Measurements from ENCODE around the gene MLLT3. TPM values are rescaled to one million over a fixed set of nuclear protein-coding genes. Genes with fewer than 3 reads are reported as not detected.

MLLT3 gene
- total and polyA plus RNA-seq, 9 donors = 8.7 to 15.4 (median 13.8) TPM

DNA sequence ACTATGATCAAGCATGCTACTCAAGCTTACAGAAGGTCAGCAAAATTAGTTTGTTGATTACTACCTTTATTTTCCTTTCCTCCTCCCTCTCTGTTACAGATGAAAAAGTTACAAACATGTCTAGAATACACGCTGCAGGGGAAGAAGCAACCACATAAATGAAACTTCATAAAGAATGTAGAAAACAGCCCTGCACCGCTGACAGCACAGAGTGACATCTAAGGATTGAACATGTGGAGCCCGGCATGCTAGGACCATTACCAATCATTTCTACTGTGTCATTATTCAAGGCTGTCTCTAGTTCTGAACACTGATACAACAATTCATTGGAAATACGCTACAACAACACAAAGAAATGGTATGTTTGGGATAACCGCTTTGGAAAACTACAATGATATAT lies 261.1 kb downstream of the MLLT3 start:
- WGBS, 3 donors = 98% methylated on average over 5 of the region's 5 CpGs
- no peaks in the 10 kb centered on the region for H3K4me1 ChIP-seq (ENCODE audit: insufficient read depth)
- no peak for DNase-seq
- no peaks in the 10 kb centered on the region for H3K36me3 ChIP-seq
- no peaks in the 10 kb centered on the region for H3K9me3 ChIP-seq
- TF ChIP-seq POLR2A (IDR thresholded peaks at IDR 0.05) (no peak), EP300 (IDR thresholded peaks at IDR 0.05) (no peak)
- TF ChIP-seq, protein P1, sequence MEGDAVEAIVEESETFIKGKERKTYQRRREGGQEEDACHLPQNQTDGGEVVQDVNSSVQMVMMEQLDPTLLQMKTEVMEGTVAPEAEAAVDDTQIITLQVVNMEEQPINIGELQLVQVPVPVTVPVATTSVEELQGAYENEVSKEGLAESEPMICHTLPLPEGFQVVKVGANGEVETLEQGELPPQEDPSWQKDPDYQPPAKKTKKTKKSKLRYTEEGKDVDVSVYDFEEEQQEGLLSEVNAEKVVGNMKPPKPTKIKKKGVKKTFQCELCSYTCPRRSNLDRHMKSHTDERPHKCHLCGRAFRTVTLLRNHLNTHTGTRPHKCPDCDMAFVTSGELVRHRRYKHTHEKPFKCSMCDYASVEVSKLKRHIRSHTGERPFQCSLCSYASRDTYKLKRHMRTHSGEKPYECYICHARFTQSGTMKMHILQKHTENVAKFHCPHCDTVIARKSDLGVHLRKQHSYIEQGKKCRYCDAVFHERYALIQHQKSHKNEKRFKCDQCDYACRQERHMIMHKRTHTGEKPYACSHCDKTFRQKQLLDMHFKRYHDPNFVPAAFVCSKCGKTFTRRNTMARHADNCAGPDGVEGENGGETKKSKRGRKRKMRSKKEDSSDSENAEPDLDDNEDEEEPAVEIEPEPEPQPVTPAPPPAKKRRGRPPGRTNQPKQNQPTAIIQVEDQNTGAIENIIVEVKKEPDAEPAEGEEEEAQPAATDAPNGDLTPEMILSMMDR (IDR thresholded peaks at IDR 0.05) = no peak
- H3K27ac ChIP-seq = no peak overlapping the region
- no peak overlapping the region for H3K4me3 ChIP-seq
- no peaks in the 10 kb centered on the region for H3K27me3 ChIP-seq
- intact Hi-C loops (cut with DNase I) = loop anchor here in 1 of 4 donors (10.0 kb wide), 1 partner anchor 264 kb away; the partner anchor contains the start of gene MLLT3

DNA sequence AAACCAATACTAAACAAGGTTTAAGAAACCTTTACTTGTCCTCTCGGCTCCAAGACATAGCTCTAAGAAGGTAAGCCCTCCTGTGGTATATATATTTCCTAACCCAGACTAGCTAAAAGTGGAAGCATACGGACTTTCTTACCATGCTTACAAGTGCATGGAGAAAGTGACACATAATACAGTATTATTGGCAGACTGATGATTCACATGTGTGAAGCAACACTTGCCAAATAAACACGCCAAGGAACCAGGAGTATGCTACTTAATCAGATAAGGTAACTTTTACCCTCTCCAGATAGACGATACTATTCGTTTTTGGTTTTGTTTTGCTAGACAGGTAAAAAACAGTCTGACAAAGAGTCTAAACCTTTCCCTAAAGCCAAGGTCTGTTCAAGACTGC lies 264.1 kb downstream of the MLLT3 start:
- Histone ChIP-seq H3K36me3 (no peaks in the 10 kb centered on the region), H3K27me3 (no peaks in the 10 kb centered on the region), H3K27ac (no peak overlapping the region), H3K4me1 (ENCODE audit: insufficient read depth) (no peaks in the 10 kb centered on the region), H3K9me3 (no peaks in the 10 kb centered on the region), H3K4me3 (no peak overlapping the region)
- TF ChIP-seq, protein P1 (IDR thresholded peaks at IDR 0.05) = no peak
- TF ChIP-seq POLR2A (IDR thresholded peaks at IDR 0.05) (no peak), EP300 (IDR thresholded peaks at IDR 0.05) (no peak)
- 90 to 94% (median 92%) methylated on average over 5 of the region's 5 CpGs for WGBS, 3 donors
- intact Hi-C loops (cut with DNase I) = loop anchor here in 3 of 4 donors (5.0 to 10.0 kb wide), 3 partner anchors 264 to 584 kb away; partner anchors contain the start of gene MLLT3 (in 3 of the 3)
- DNase-seq = no peak

DNA sequence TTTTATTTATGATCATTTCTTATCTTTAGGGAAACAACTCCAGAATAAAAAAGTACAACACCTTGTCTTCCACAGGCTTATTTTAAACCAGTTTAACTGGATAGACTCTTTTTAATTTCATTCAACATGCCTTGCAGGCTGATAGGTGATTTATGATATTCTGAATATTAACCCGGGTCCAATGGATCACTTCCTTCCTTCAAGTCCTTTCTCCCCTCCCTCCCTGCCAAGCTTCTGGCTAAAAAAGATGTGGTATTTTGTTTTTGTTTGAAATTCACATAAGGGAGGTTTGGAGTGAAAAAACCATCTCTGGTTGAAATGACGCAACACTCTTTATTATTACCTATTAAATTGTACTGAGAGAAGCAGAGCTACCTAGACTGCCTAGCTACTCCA lies 265.3 kb downstream of the MLLT3 start:
- TF ChIP-seq, protein P1 (IDR thresholded peaks at IDR 0.05) = no peak
- TF ChIP-seq EP300 (IDR thresholded peaks at IDR 0.05) (no peak), POLR2A (IDR thresholded peaks at IDR 0.05) (no peak)
- Histone ChIP-seq H3K27me3 (no peaks in the 10 kb centered on the region), H3K36me3 (no peaks in the 10 kb centered on the region), H3K4me1 (ENCODE audit: insufficient read depth) (no peaks in the 10 kb centered on the region), H3K9me3 (no peaks in the 10 kb centered on the region), H3K4me3 (no peak overlapping the region), H3K27ac (no peak overlapping the region)
- intact Hi-C loops (cut with DNase I) = loop anchor here in 3 of 4 donors (5.0 to 10.0 kb wide), 3 partner anchors 265 to 585 kb away; partner anchors contain the start of gene MLLT3 (in 3 of the 3)
- DNase-seq = no peak
- WGBS, 3 donors = 20 to 29% (median 25%) methylated on average over 2 of the region's 2 CpGs

DNA sequence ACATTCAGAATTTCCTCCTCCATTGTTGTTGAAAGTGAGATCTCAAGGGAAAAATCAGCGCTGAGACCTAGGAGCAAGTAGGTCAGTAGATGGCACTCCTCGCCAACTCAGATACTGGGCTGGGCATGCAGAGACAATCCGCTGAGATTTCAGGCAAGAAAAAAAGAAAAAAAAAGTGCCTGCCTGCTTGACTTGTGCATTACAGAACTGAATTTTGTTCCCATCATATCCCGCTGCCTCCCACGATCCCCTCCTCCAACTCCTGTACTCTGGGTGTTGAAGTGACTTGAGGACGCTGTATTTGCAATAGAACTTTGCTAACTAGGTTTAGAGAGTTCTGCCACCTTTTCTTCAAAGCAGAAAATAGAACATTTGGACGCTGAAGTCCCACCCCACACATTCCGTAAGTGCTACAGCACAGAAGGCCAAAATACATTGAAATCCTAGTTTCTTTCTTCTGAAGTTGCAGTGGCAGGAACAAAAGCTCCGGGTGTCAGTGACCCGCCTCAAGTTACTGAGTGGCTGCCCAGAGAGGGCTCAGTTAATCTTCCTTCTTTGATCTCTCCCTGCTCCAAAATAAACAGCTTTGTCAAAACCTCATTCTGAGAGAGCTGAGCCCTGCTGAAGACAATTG lies 265.8 kb downstream of the MLLT3 start:
- no peaks in the 10 kb centered on the region for H3K4me1 ChIP-seq (ENCODE audit: insufficient read depth)
- no peaks in the 10 kb centered on the region for H3K36me3 ChIP-seq
- TF ChIP-seq, protein P1 (IDR thresholded peaks at IDR 0.05) = peak in 1 of 3 donors; percentile 20
- TF ChIP-seq POLR2A (IDR thresholded peaks at IDR 0.05) = no peak
- TF ChIP-seq EP300 (IDR thresholded peaks at IDR 0.05) = no peak
- H3K4me3 ChIP-seq = no peak overlapping the region
- intact Hi-C loops (cut with DNase I) = loop anchor here in 3 of 4 donors (5.0 to 10.0 kb wide), 3 partner anchors 266 to 586 kb away; partner anchors contain the start of gene MLLT3 (in 3 of the 3)
- H3K27me3 ChIP-seq = no peaks in the 10 kb centered on the region
- DNase-seq = peak; percentile 58 to 66 (median 62)
- H3K9me3 ChIP-seq = no peaks in the 10 kb centered on the region
- no peak overlapping the region for H3K27ac ChIP-seq
- 1 to 8% (median 3%) methylated on average over 10 of the region's 10 CpGs for WGBS, 3 donors
